ENCODE measurements around the gene AGTR1.

The AGTR1 gene

DNA sequence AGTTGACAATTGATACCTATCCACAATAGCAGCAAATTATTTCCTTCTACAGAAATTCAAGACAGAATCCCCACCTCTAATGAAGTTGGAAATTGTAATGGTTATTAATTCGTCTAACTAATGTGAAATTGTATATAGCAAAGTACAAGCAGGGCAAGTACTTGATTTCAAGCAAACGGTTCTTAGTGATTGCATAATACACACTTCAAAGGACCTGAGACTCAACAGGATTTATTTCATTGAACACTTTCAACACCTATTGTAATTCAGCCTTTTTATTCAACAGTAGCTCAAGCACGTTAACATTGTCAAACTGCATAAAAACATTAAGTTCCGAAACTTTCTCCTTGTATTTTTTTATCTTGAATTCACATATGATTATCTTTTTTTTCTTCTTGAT, 40.2 kb upstream of the AGTR1 start:
- Histone ChIP-seq H3K4ac (ENCODE audit: low read depth, low read length) (no peak overlapping the region), H3K27me3 (ENCODE audit: insufficient read depth, low read length) (no peaks in the 10 kb centered on the region), H3K9me3 (ENCODE audit: insufficient read depth, low read depth, low read length) (no peaks in the 10 kb centered on the region), H3K36me3 (ENCODE audit: control insufficient read depth in 1 of 2, insufficient read depth in 2 of 2, low read length in 2 of 2) (no peaks in the 10 kb centered on the region), H3K9ac (ENCODE audit: low read length) (no peak overlapping the region), H2BK5ac (ENCODE audit: low read depth, low read length, poor library complexity) (no peak overlapping the region), H3K4me3 (ENCODE audit: low read depth, low read length) (no peak overlapping the region), H4K8ac (ENCODE audit: low read depth, low read length) (no peak overlapping the region), H3K4me2 (ENCODE audit: low read length) (no peak overlapping the region), H3K4me1 (ENCODE audit: control insufficient read depth in 1 of 2, insufficient read depth in 2 of 2, low read length in 2 of 2) (no peaks in the 10 kb centered on the region), H3K79me1 (ENCODE audit: low read length) (no peaks in the 10 kb centered on the region), H2AK5ac (ENCODE audit: low read length) (no peak overlapping the region), H3K14ac (ENCODE audit: low read length) (no peak overlapping the region), H3K23ac (ENCODE audit: low read length) (no peak overlapping the region), H2BK120ac (ENCODE audit: insufficient read depth, low read length, poor library complexity) (no peak overlapping the region), H3K79me2 (ENCODE audit: control insufficient read depth, insufficient read depth, low read length, poor library complexity) (no peaks in the 10 kb centered on the region), H4K12ac (ENCODE audit: low read depth, low read length) (no peak overlapping the region), H2BK12ac (ENCODE audit: low read length) (no peak overlapping the region), H4K91ac (ENCODE audit: low read depth, low read length) (no peak overlapping the region), H3K18ac (ENCODE audit: low read length) (no peak overlapping the region), H2AFZ (ENCODE audit: insufficient read depth, low read length, poor library complexity) (no peak overlapping the region), H3K27ac (ENCODE audit: low read depth, low read length) (no peak overlapping the region)
- DNase-seq = peak in 1 of 2 donors; percentile 4
- no CpG with 5 or more reads among the region's 4 CpGs for WGBS (ENCODE audit: extremely low coverage, insufficient coverage, insufficient read length)

GRCh38 chr3:148659512-148659911, 38.2 kb upstream of the AGTR1 start:
- no CpG with 5 or more reads among the region's 1 CpG for WGBS (ENCODE audit: extremely low coverage, insufficient coverage, insufficient read length)
- H3K23ac ChIP-seq (ENCODE audit: low read length) = no peak overlapping the region

DNA sequence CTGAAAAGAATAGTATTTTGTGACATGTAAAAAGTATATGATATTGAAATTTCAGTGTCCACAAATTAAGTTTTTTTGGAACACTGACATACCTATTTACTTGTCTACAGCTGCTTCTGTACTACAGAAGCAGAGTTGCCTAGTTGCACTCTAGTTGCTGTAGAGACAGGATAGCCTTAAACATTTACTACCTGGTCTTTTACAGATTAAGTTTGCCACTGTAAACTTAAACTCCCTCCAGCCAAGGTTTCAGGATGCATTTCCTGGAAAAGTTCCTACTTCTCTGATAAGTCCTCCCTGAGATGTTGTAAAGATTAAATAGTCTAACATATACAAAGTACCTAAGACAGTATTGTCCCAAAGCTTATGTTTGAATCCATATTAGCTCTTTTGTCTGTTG, 17.4 kb upstream of the AGTR1 start:
- Histone ChIP-seq H3K36me3 (ENCODE audit: control insufficient read depth in 1 of 2, insufficient read depth in 2 of 2, low read length in 2 of 2) (no peaks in the 10 kb centered on the region), H3K14ac (ENCODE audit: low read length) (no peak overlapping the region), H2BK120ac (ENCODE audit: insufficient read depth, low read length, poor library complexity) (no peak overlapping the region), H3K27ac (ENCODE audit: low read depth, low read length) (no peak overlapping the region), H3K79me1 (ENCODE audit: low read length) (no peaks in the 10 kb centered on the region), H3K4me2 (ENCODE audit: low read length) (no peak overlapping the region), H2AFZ (ENCODE audit: insufficient read depth, low read length, poor library complexity) (no peak overlapping the region), H4K91ac (ENCODE audit: low read depth, low read length) (no peak overlapping the region), H3K4me1 (ENCODE audit: control insufficient read depth in 1 of 2, insufficient read depth in 2 of 2, low read length in 2 of 2) (no peaks in the 10 kb centered on the region), H3K9me3 (ENCODE audit: insufficient read depth, low read depth, low read length) (no peaks in the 10 kb centered on the region), H4K8ac (ENCODE audit: low read depth, low read length) (no peak overlapping the region), H3K27me3 (ENCODE audit: insufficient read depth, low read length) (no peaks in the 10 kb centered on the region), H3K23ac (ENCODE audit: low read length) (no peak overlapping the region), H3K4ac (ENCODE audit: low read depth, low read length) (no peak overlapping the region), H3K18ac (ENCODE audit: low read length) (no peak overlapping the region), H3K9ac (ENCODE audit: low read length) (no peak overlapping the region), H4K12ac (ENCODE audit: low read depth, low read length) (no peak overlapping the region), H3K4me3 (ENCODE audit: low read depth, low read length) (no peak overlapping the region), H2AK5ac (ENCODE audit: low read length) (no peak overlapping the region), H2BK12ac (ENCODE audit: low read length) (no peak overlapping the region), H3K79me2 (ENCODE audit: control insufficient read depth, insufficient read depth, low read length, poor library complexity) (no peaks in the 10 kb centered on the region), H2BK5ac (ENCODE audit: low read depth, low read length, poor library complexity) (no peak overlapping the region)
- DNase-seq = no peak

More at GRCh38 chr3:148659512-148659911, 38.2 kb upstream of the AGTR1 start:
- no peak overlapping the region for H2AFZ ChIP-seq (ENCODE audit: insufficient read depth, low read length, poor library complexity)
- H3K79me1 ChIP-seq (ENCODE audit: low read length) = no peaks in the 10 kb centered on the region
- H2BK5ac ChIP-seq (ENCODE audit: low read depth, low read length, poor library complexity) = no peak overlapping the region
- H4K12ac ChIP-seq (ENCODE audit: low read depth, low read length) = no peak overlapping the region
- DNase-seq = no peak
- H4K8ac ChIP-seq (ENCODE audit: low read depth, low read length) = no peak overlapping the region
- no peak overlapping the region for H3K4ac ChIP-seq (ENCODE audit: low read depth, low read length)
- H3K4me2 ChIP-seq (ENCODE audit: low read length) = no peak overlapping the region
- no peak overlapping the region for H2AK5ac ChIP-seq (ENCODE audit: low read length)
- no peak overlapping the region for H3K14ac ChIP-seq (ENCODE audit: low read length)
- no peaks in the 10 kb centered on the region for H3K27me3 ChIP-seq (ENCODE audit: insufficient read depth, low read length)
- H3K79me2 ChIP-seq (ENCODE audit: control insufficient read depth, insufficient read depth, low read length, poor library complexity) = no peaks in the 10 kb centered on the region
- H2BK12ac ChIP-seq (ENCODE audit: low read length) = no peak overlapping the region
- no peaks in the 10 kb centered on the region for H3K9me3 ChIP-seq (ENCODE audit: insufficient read depth, low read depth, low read length)
- no peaks in the 10 kb centered on the region for H3K36me3 ChIP-seq (ENCODE audit: control insufficient read depth in 1 of 2, insufficient read depth in 2 of 2, low read length in 2 of 2)
- H3K9ac ChIP-seq (ENCODE audit: low read length) = no peak overlapping the region
- no peak overlapping the region for H3K18ac ChIP-seq (ENCODE audit: low read length)
- no peaks in the 10 kb centered on the region for H3K4me1 ChIP-seq (ENCODE audit: control insufficient read depth in 1 of 2, insufficient read depth in 2 of 2, low read length in 2 of 2)
- no peak overlapping the region for H3K27ac ChIP-seq (ENCODE audit: low read depth, low read length)
- H3K4me3 ChIP-seq (ENCODE audit: low read depth, low read length) = no peak overlapping the region
- H2BK120ac ChIP-seq (ENCODE audit: insufficient read depth, low read length, poor library complexity) = no peak overlapping the region
- H4K91ac ChIP-seq (ENCODE audit: low read depth, low read length) = no peak overlapping the region

DNA sequence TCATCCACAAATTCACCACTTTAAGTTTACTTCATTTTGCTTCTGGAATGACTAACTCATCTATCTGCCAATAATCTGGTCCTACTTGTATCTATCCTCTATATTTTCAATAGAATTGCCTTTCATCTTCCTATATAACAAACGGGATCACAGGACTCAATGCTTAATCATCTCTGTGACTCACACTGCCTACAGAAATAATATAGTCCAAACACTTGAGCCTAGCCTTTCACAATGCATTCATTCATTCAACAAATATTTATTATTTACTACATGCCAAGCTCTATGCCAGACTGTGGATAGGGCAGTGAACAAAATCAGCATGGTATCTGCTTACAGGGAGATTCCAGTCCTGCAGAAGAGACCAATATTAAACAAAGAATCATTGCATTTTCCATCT, 16.6 kb upstream of the AGTR1 start:
- Histone ChIP-seq H3K4me1 (ENCODE audit: control insufficient read depth in 1 of 2, insufficient read depth in 2 of 2, low read length in 2 of 2) (no peaks in the 10 kb centered on the region), H3K4me3 (ENCODE audit: low read depth, low read length) (no peak overlapping the region), H2AK5ac (ENCODE audit: low read length) (no peak overlapping the region), H2BK120ac (ENCODE audit: insufficient read depth, low read length, poor library complexity) (no peak overlapping the region), H3K4me2 (ENCODE audit: low read length) (no peak overlapping the region), H3K4ac (ENCODE audit: low read depth, low read length) (no peak overlapping the region), H3K36me3 (ENCODE audit: control insufficient read depth in 1 of 2, insufficient read depth in 2 of 2, low read length in 2 of 2) (no peaks in the 10 kb centered on the region), H3K27ac (ENCODE audit: low read depth, low read length) (no peak overlapping the region), H3K23ac (ENCODE audit: low read length) (no peak overlapping the region), H4K91ac (ENCODE audit: low read depth, low read length) (no peak overlapping the region), H3K18ac (ENCODE audit: low read length) (no peak overlapping the region), H3K79me1 (ENCODE audit: low read length) (no peaks in the 10 kb centered on the region), H3K9ac (ENCODE audit: low read length) (no peak overlapping the region), H2BK5ac (ENCODE audit: low read depth, low read length, poor library complexity) (no peak overlapping the region), H3K9me3 (ENCODE audit: insufficient read depth, low read depth, low read length) (no peaks in the 10 kb centered on the region), H2AFZ (ENCODE audit: insufficient read depth, low read length, poor library complexity) (no peak overlapping the region), H3K27me3 (ENCODE audit: insufficient read depth, low read length) (no peaks in the 10 kb centered on the region), H2BK12ac (ENCODE audit: low read length) (no peak overlapping the region), H4K8ac (ENCODE audit: low read depth, low read length) (no peak overlapping the region), H3K79me2 (ENCODE audit: control insufficient read depth, insufficient read depth, low read length, poor library complexity) (no peaks in the 10 kb centered on the region), H4K12ac (ENCODE audit: low read depth, low read length) (no peak overlapping the region), H3K14ac (ENCODE audit: low read length) (no peak overlapping the region)
- peak in 1 of 2 donors; percentile 50 for DNase-seq
- WGBS (ENCODE audit: extremely low coverage, insufficient coverage, insufficient read length) = no CpG with 5 or more reads among the region's 1 CpG

Measured in trophoblast cell (in vitro differentiated cells and primary cell).